GM12878 (cell line): ENCODE results near the gene NUP93. TPM values are rescaled to one million over a fixed set of nuclear protein-coding genes. Genes with fewer than 3 reads are reported as not detected.

Experiments
- ATAC-seq: fragments of 200-7000 bp; cut with Tn5 transposase; 3 replicates; pipeline ENCODE4 v1.9.1; 2020; ENCODE audit warnings: mild to moderate bottlenecking, moderate library complexity
- BruUV-seq: library from RNA; stranded (reverse); fragments of 400-500 nt; replicated peaks from 2 replicates; lab custom pipeline; 2021; lab: Mats Ljungman, UMichigan
- CTCF ChIA-PET: fragments of 300-600 bp; sonication (Branson Sonifier 250); formaldehyde crosslinking; extraction: SDS; loops from one replicate; lab custom pipeline; 2021; ENCODE audit warnings: inconsistent platforms; lab: Yijun Ruan, JAX
- POLR2A ChIA-PET: fragments of 350-600 bp; formaldehyde crosslinking; extraction: SDS; loops from one replicate; lab custom pipeline; 2021; ENCODE audit warnings: inconsistent platforms; lab: Charles Lee
- RAD21 ChIA-PET: fragments of 300-600 bp; sonication (Branson Sonifier 250); formaldehyde crosslinking; loops from one replicate; lab custom pipeline; 2023; ENCODE audit warnings: antibody characterized with exemption; ENCODE audit not compliant: unreplicated experiment; lab: Charles Lee
- SMC1A ChIA-PET: fragments of 300-600 bp; sonication (Branson Sonifier 250); formaldehyde crosslinking; loops from one replicate; lab custom pipeline; 2023; ENCODE audit not compliant: unreplicated experiment, uncharacterized antibody; lab: Charles Lee
- DNase-seq: peaks from one replicate; pipeline ENCODE4 v3.0.0-alpha.2; 2011; ENCODE audit warnings: low read depth, low spot score
- FAIRE-seq: peaks from 3 replicates; lab custom pipeline; 2011; peaks lifted over from hg19 to GRCh38; lab: Jason Lieb, UNC
- H2AFZ ChIP-seq: 2 replicates; pipeline ENCODE4 v1.6.0; 2011; ENCODE audit warnings: low read depth, low read length, control low read depth; ENCODE audit not compliant: control insufficient read depth
- H3K27ac ChIP-seq: 2 replicates; pipeline ENCODE4 v1.5.1; 2011; ENCODE audit warnings: control low read depth; ENCODE audit not compliant: control insufficient read depth, insufficient read depth
- H3K27me3 ChIP-seq, 2 experiments: replicated peaks in 1 of 2; 2 replicates each; pipeline versions ENCODE4 v1.6.0 to v1.6.1; 2011; ENCODE audit warnings: low read length in 1 of 2; ENCODE audit not compliant: control insufficient read depth in 2 of 2, insufficient read depth in 2 of 2
- H3K36me3 ChIP-seq, 2 experiments: 2 replicates each; pipeline ENCODE4 v1.5.1; 2011; ENCODE audit warnings: low read length in 1 of 2; ENCODE audit not compliant: control insufficient read depth in 2 of 2, insufficient read depth in 2 of 2
- H3K4me1 ChIP-seq: 2 replicates; pipeline ENCODE4 v1.6.1; 2011; ENCODE audit warnings: mild to moderate bottlenecking, low read length, moderate library complexity, mixed read lengths; ENCODE audit not compliant: control insufficient read depth, insufficient read depth
- H3K4me2 ChIP-seq: 2 replicates; pipeline ENCODE4 v1.6.0; 2011; ENCODE audit warnings: control low read depth; ENCODE audit not compliant: control insufficient read depth, insufficient read depth
- H3K4me3 ChIP-seq: fragments of 200-600 bp; sonication (generic); 2 replicates; pipeline ENCODE4 v1.5.1; 2016
- H3K79me2 ChIP-seq: 2 replicates; pipeline ENCODE4 v1.6.0; 2011; ENCODE audit warnings: low read length; ENCODE audit not compliant: control insufficient read depth, insufficient read depth
- H3K9ac ChIP-seq: 2 replicates; pipeline ENCODE4 v1.8.0; 2011; ENCODE audit warnings: low read length, control low read depth, mixed read lengths; ENCODE audit not compliant: control insufficient read depth, insufficient read depth
- H3K9me3 ChIP-seq: replicated peaks from 3 replicates; pipeline ENCODE4 v1.5.1; 2011; ENCODE audit warnings: mild to moderate bottlenecking, low read length; ENCODE audit not compliant: control insufficient read depth, insufficient read depth
- H4K20me1 ChIP-seq: 2 replicates; pipeline ENCODE4 v1.6.0; 2011; ENCODE audit not compliant: control insufficient read depth, insufficient read depth
- CUX1 ChIP-seq: IDR thresholded peaks from 2 replicates; pipeline ENCODE4 v1.6.1; 2012; ENCODE audit warnings: improper control_type of control experiment, low read depth, low read length; ENCODE audit not compliant: insufficient replicate concordance
- IKZF2 ChIP-seq, 2 experiments: fragments of 450-650 bp; IDR thresholded peaks; 2 replicates each; pipeline ENCODE4 v1.6.1; 2017; ENCODE audit warnings: mild to moderate bottlenecking in 2 of 2, moderate library complexity in 2 of 2
- KDM1A ChIP-seq: fragments of 200-600 bp; sonication (generic); IDR thresholded peaks from 2 replicates; pipeline ENCODE4 v1.6.1; 2016; ENCODE audit warnings: borderline replicate concordance
- MAX ChIP-seq: IDR thresholded peaks from 2 replicates; pipeline ENCODE4 v1.6.1; 2012; ENCODE audit warnings: low read depth, low read length, improper control_type of control experiment
- NFIC ChIP-seq: IDR thresholded peaks from 2 replicates; pipeline ENCODE4 v1.6.1; 2012; ENCODE audit warnings: low read depth, mild to moderate bottlenecking, inconsistent platforms, low read length, moderate library complexity
- POLR2AphosphoS2 ChIP-seq: IDR thresholded peaks from 2 replicates; pipeline ENCODE4 v1.6.1; 2011; ENCODE audit warnings: low read depth, mild to moderate bottlenecking, low read length, improper control_type of control experiment, moderate library complexity
- RAD21 ChIP-seq: IDR thresholded peaks from 2 replicates; pipeline ENCODE4 v1.6.1; 2011; ENCODE audit warnings: mild to moderate bottlenecking, low read depth, low read length, moderate library complexity; ENCODE audit not compliant: insufficient read depth
- RELB ChIP-seq: fragments of 450-650 bp; IDR thresholded peaks from 2 replicates; pipeline ENCODE4 v1.6.1; 2017; ENCODE audit warnings: low read depth, mild to moderate bottlenecking, moderate library complexity
- RFX5 ChIP-seq: IDR thresholded peaks from 2 replicates; pipeline ENCODE4 v1.6.1; 2011; ENCODE audit warnings: low read depth, low read length, improper control_type of control experiment
- SMARCA5 ChIP-seq: fragments of 450-650 bp; IDR thresholded peaks from 2 replicates; pipeline ENCODE4 v1.6.1; 2017; ENCODE audit warnings: mild to moderate bottlenecking
- SUZ12 ChIP-seq: fragments of 200-600 bp; sonication (generic); IDR thresholded peaks from one replicate; pipeline ENCODE4 v1.6.1; 2018; ENCODE audit warnings: antibody characterized with exemption, mild to moderate bottlenecking; ENCODE audit not compliant: unreplicated experiment
- ZBTB33 ChIP-seq: fragments of 450-650 bp; IDR thresholded peaks from 2 replicates; pipeline ENCODE4 v1.6.1; 2017; ENCODE audit warnings: mild to moderate bottlenecking
- ZNF622 ChIP-seq: fragments of 450-650 bp; IDR thresholded peaks from 2 replicates; pipeline ENCODE4 v1.6.1; 2017; ENCODE audit warnings: mild to moderate bottlenecking, inconsistent platforms
- WGBS: methylation state at CpG from one replicate; pipeline ENCODE4 v1.1.6; 2016; ENCODE audit warnings: low lambda C conversion rate; ENCODE audit not compliant: insufficient replicate concordance, insufficient coverage; ENCODE audit errors: missing lambda C conversion rate; 5-methylcytosine and 5-hydroxymethylcytosine counted together
- in situ Hi-C: fragments of 300-500 bp; cut with MboI; formaldehyde crosslinking; loops from 9 replicates; pipeline ENCODE4 v1.14.3; 2018; ENCODE audit warnings: mixed read lengths
- intact Hi-C: fragments of 100-400 bp; cut with micrococcal nuclease; formaldehyde crosslinking; loops from one replicate; pipeline ENCODE4 v1.14.2; 2022; ENCODE audit not compliant: unreplicated experiment
- polyA plus RNA-seq, 11 experiments: library from polyadenylated mRNA; depleted of rRNA in 4 of 11; unstranded in 6 of 11; stranded (reverse) in 5 of 11; fragments of >200 nt; fragmentation: Nextera tagmentation in 4 of 11; fragmentation: Illumina TruSeq in 1 of 11; extraction: Ambion mirVana in 4 of 11; extraction: Trizol in 1 of 11; gene quantifications; 1 replicate in 1 of 11; 2 replicates in 10 of 11; pipeline versions ENCODE4 v1.2.1 to v1.2.3, GENCODE V29; 2011 to 2016; ENCODE audit warnings: inconsistent platforms in 2 of 11, missing spikeins in 2 of 11, low read depth in 1 of 11
- total RNA-seq, 4 experiments: library from RNA; depleted of rRNA in 3 of 4; stranded (reverse); fragments of >200 nt in 3 of 4; fragmentation: Illumina TruSeq in 1 of 4; extraction: Trizol in 1 of 4; gene quantifications; 2 replicates each; pipeline versions ENCODE4 v1.2.1 to v1.2.3, GENCODE V29; 2013 to 2021

NUP93 gene
- total and polyA plus RNA-seq, 10 of the 15 experiments (the other 5 are each of a cell fraction or from before 2014, with no cell fraction given), result 82.2 to 175 (median 101) TPM

- ChIA-PET RAD21 (interaction anchor here (0.7 kb wide), 1 partner anchor 117 kb away, joined by 3 read pairs; no protein-coding TSS in a partner anchor), POLR2A (no interaction called here), CTCF (interaction anchor here (0.8 to 1.6 kb wide), 3 partner anchors 18 to 159 kb away, joined by 3 to 4 read pairs (median 3); no protein-coding TSS in a partner anchor), SMC1A (interaction anchor here (0.7 to 1.8 kb wide), 3 partner anchors 65 to 132 kb away, joined by 3 to 12 read pairs (median 5); no protein-coding TSS in a partner anchor)
- H3K9me3 ChIP-seq, result no peaks in the 10 kb centered on the region; the same call in 2 of the 3 replicates
- no peak for TF ChIP-seq CUX1
- no peak for TF ChIP-seq SMARCA5
- no peak for TF ChIP-seq RAD21
- no peak for TF ChIP-seq RELB
- TF ChIP-seq ZBTB33, result no peak
- no peak for TF ChIP-seq ZNF622
- no peak for TF ChIP-seq RFX5
- no peak for TF ChIP-seq KDM1A
- TF ChIP-seq NFIC, result no peak
- TF ChIP-seq IKZF2 (IDR thresholded peaks at IDR 0.05), result no peak
- no peak for TF ChIP-seq MAX
- no peak for TF ChIP-seq SUZ12
- no peak for TF ChIP-seq POLR2AphosphoS2
- no TSS peak for BruUV-seq
- H3K4me1 ChIP-seq, result no peaks in the 10 kb centered on the region
- intact Hi-C loops, result loop anchor here (10.0 kb wide), 1 partner anchor 394 kb away; no protein-coding TSS in a partner anchor
- H4K20me1 ChIP-seq, result no peaks in the 10 kb centered on the region
- no peak overlapping the region for H3K27ac ChIP-seq
- H3K4me2 ChIP-seq, result no peak overlapping the region
- H2AFZ ChIP-seq, result no peak overlapping the region
- no peak overlapping the region for H3K4me3 ChIP-seq
- H3K9ac ChIP-seq, result no peak overlapping the region
- ATAC-seq, result peak; percentile 35; the same call in 1 of the 3 replicates
- in situ Hi-C loops, result loop anchor here (5.0 kb wide), 1 partner anchor 131 kb away; no protein-coding TSS in a partner anchor
- H3K27me3 ChIP-seq, result no peaks in the 10 kb centered on the region
- DNase-seq, result no peak
- 54% methylated on average over 13 of the region's 13 CpGs for WGBS
- H3K36me3 ChIP-seq, result no peaks in the 10 kb centered on the region
- H3K79me2 ChIP-seq, result no peaks in the 10 kb centered on the region
- no peak for FAIRE-seq
These were observed 21.1 kb upstream of the NUP93 start for GRCh38 chr16:56708525-56709442.
